ENCODE results near the gene TBC1D22A. TPM values are rescaled to one million over a fixed set of nuclear protein-coding genes. Genes with fewer than 3 reads are reported as not detected.

The TBC1D22A gene
- total and polyA plus RNA-seq, 9 of the 15 experiments (the other 6 are each of a cell fraction or from before 2014, with no cell fraction given), result 0.20 to 11.5 (median 5.2) TPM

- intact Hi-C loops (cut with micrococcal nuclease) (no loop called here), in situ Hi-C loops (cut with MboI) (no loop called here)
- Histone ChIP-seq H3K9me1 (ENCODE audit: control insufficient read depth, insufficient read depth, low read length) (no peaks in the 10 kb centered on the region), H3K36me3 (ENCODE audit: control insufficient read depth, insufficient read depth, low read length) (no peaks in the 10 kb centered on the region; the same call in 2 of the 3 replicates), H2AFZ (ENCODE audit: low read depth, low read length) (no peak overlapping the region), H3K4me3 (no peak overlapping the region), H3K9me3 (replicated peaks; ENCODE audit: control insufficient read depth, insufficient read depth, low read depth, low read length) (no peaks in the 10 kb centered on the region), H3K4me1 (replicated peaks in 1 of 2; ENCODE audit: control insufficient read depth in 2 of 2, insufficient read depth in 2 of 2, low read length in 2 of 2) (no peaks in the 10 kb centered on the region; a peak in 1 of 5 replicates), H3K27ac (ENCODE audit: extremely low read depth, low read depth, low read length) (no peak overlapping the region), H3K27me3 (ENCODE audit: control insufficient read depth in 2 of 2, insufficient read depth in 2 of 2, low read length in 2 of 2) (no peaks in the 10 kb centered on the region), H3K4me2 (ENCODE audit: insufficient read depth, low read length) (no peak overlapping the region), H4K20me1 (replicated peaks; ENCODE audit: control insufficient read depth, insufficient read depth, low read length) (no peaks in the 10 kb centered on the region), H3K79me2 (ENCODE audit: control insufficient read depth, insufficient read depth, low read length) (no peaks in the 10 kb centered on the region), H3K9ac (ENCODE audit: insufficient read depth in 1 of 2, low read depth in 2 of 2, low read length in 2 of 2) (no peak overlapping the region)
- POLR2A ChIA-PET, result no interaction called here
- CTCF ChIA-PET (ENCODE audit: low intra/inter-chr PET ratio), result no interaction called here
- ATAC-seq, result no peak
- DNase-seq (ENCODE audit: extremely low read depth in 1 of 4, low spot score in 3 of 4), result no peak
- WGBS (ENCODE audit: insufficient coverage, low coverage, missing lambda C conversion rate), result 95% methylated on average over 11 of the region's 12 CpGs
- no peak for FAIRE-seq
- BruUV-seq (replicated peaks), result no TSS peak
- TF ChIP-seq OTX1 (CRISPR knock-in tag; IDR thresholded peaks at IDR 0.05), result no peak
- TF ChIP-seq PCBP1 (IDR thresholded peaks at IDR 0.05; ENCODE audit: low read depth, low read length, poor library complexity, severe bottlenecking), result no peak
- no peak for TF ChIP-seq FOXM1 (IDR thresholded peaks at IDR 0.05; ENCODE audit: low read depth)
- no peak for TF ChIP-seq FOXM1 (CRISPR knock-in tag; IDR thresholded peaks at IDR 0.05; ENCODE audit: low read depth)
- TF ChIP-seq, protein P1, sequence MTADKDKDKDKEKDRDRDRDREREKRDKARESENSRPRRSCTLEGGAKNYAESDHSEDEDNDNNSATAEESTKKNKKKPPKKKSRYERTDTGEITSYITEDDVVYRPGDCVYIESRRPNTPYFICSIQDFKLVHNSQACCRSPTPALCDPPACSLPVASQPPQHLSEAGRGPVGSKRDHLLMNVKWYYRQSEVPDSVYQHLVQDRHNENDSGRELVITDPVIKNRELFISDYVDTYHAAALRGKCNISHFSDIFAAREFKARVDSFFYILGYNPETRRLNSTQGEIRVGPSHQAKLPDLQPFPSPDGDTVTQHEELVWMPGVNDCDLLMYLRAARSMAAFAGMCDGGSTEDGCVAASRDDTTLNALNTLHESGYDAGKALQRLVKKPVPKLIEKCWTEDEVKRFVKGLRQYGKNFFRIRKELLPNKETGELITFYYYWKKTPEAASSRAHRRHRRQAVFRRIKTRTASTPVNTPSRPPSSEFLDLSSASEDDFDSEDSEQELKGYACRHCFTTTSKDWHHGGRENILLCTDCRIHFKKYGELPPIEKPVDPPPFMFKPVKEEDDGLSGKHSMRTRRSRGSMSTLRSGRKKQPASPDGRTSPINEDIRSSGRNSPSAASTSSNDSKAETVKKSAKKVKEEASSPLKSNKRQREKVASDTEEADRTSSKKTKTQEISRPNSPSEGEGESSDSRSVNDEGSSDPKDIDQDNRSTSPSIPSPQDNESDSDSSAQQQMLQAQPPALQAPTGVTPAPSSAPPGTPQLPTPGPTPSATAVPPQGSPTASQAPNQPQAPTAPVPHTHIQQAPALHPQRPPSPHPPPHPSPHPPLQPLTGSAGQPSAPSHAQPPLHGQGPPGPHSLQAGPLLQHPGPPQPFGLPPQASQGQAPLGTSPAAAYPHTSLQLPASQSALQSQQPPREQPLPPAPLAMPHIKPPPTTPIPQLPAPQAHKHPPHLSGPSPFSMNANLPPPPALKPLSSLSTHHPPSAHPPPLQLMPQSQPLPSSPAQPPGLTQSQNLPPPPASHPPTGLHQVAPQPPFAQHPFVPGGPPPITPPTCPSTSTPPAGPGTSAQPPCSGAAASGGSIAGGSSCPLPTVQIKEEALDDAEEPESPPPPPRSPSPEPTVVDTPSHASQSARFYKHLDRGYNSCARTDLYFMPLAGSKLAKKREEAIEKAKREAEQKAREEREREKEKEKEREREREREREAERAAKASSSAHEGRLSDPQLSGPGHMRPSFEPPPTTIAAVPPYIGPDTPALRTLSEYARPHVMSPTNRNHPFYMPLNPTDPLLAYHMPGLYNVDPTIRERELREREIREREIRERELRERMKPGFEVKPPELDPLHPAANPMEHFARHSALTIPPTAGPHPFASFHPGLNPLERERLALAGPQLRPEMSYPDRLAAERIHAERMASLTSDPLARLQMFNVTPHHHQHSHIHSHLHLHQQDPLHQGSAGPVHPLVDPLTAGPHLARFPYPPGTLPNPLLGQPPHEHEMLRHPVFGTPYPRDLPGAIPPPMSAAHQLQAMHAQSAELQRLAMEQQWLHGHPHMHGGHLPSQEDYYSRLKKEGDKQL (CRISPR knock-in tag; IDR thresholded peaks at IDR 0.05; ENCODE audit: borderline replicate concordance), result no peak
- TF ChIP-seq ZNF644 (tag; IDR thresholded peaks at IDR 0.05; ENCODE audit: low read depth), result no peak
- no peak for TF ChIP-seq XRCC3 (IDR thresholded peaks at IDR 0.05)
- TF ChIP-seq ZNF785 (CRISPR knock-in tag; IDR thresholded peaks at IDR 0.05), result no peak
- no peak for TF ChIP-seq CBX5 (IDR thresholded peaks at IDR 0.05; ENCODE audit: borderline replicate concordance, low read depth)
- no peak for TF ChIP-seq HMG20A (CRISPR knock-in tag; conservative IDR thresholded peaks at IDR 0.05)
- TF ChIP-seq BRF1 (IDR thresholded peaks at IDR 0.05; ENCODE audit: borderline replicate concordance, extremely low read depth, insufficient read length), result no peak
- TF ChIP-seq SP1 (CRISPR knock-in tag; IDR thresholded peaks at IDR 0.05), result no peak
- TF ChIP-seq HDAC3 (IDR thresholded peaks at IDR 0.05; ENCODE audit: borderline replicate concordance, partially characterized antibody), result no peak
- TF ChIP-seq MEF2D (tag; conservative IDR thresholded peaks at IDR 0.05; ENCODE audit: low read depth), result no peak
- TF ChIP-seq SMARCB1 (IDR thresholded peaks at IDR 0.05; ENCODE audit: insufficient read length, low read depth), result no peak
- TF ChIP-seq ZNF253 (CRISPR knock-in tag; conservative IDR thresholded peaks at IDR 0.05), result no peak
- TF ChIP-seq GTF2F1 (IDR thresholded peaks at IDR 0.05; ENCODE audit: low read depth, low read length), result no peak
- TF ChIP-seq, protein P2, sequence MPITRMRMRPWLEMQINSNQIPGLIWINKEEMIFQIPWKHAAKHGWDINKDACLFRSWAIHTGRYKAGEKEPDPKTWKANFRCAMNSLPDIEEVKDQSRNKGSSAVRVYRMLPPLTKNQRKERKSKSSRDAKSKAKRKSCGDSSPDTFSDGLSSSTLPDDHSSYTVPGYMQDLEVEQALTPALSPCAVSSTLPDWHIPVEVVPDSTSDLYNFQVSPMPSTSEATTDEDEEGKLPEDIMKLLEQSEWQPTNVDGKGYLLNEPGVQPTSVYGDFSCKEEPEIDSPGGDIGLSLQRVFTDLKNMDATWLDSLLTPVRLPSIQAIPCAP (CRISPR knock-in tag; IDR thresholded peaks at IDR 0.05; ENCODE audit: borderline replicate concordance), result no peak
Measured at GRCh38 chr22:46829117-46829891, 66.9 kb downstream of the TBC1D22A start.

All from K562 (cell line).